ENCODE measurements around the gene ARSB.
"Not testable (repeated sequence)": the region's sequence is repeated elsewhere in the genome, so short reads cannot be mapped to it uniquely, and the experiment has no call there.

Gene ARSB

DNA sequence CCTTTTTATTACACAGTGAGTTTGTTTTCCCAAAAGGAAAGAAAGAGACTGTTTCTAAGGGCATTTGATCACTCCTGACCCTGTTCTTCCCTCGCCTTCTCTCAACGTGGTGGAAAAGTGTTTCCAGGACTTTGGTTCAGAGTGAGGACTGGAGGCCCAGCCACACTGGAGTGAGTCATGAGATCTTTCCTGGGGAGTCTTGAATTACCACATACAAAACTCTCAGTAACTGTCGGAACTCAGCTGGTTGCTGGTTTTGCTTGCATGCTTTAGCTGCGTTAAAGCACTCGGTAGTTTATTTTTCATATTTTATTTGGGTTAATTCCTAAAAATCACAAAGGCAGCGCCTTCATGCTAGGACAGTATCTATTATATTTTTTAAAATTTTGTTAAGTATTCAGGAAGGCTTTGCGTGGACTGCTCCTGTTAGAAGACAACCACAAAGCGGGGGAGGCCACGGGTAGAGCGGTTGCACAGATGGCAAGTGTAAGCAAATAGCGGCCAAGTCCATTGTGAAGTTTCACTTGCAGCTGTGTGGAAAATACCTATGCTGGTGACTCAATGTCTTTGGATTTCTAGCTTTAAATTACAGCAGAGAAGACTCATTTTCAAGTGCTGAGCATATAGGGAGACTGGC lies 77.7 kb downstream of the ARSB start:
- H3K4me3 ChIP-seq (ENCODE audit: low read depth, low read length): no peak overlapping the region

DNA sequence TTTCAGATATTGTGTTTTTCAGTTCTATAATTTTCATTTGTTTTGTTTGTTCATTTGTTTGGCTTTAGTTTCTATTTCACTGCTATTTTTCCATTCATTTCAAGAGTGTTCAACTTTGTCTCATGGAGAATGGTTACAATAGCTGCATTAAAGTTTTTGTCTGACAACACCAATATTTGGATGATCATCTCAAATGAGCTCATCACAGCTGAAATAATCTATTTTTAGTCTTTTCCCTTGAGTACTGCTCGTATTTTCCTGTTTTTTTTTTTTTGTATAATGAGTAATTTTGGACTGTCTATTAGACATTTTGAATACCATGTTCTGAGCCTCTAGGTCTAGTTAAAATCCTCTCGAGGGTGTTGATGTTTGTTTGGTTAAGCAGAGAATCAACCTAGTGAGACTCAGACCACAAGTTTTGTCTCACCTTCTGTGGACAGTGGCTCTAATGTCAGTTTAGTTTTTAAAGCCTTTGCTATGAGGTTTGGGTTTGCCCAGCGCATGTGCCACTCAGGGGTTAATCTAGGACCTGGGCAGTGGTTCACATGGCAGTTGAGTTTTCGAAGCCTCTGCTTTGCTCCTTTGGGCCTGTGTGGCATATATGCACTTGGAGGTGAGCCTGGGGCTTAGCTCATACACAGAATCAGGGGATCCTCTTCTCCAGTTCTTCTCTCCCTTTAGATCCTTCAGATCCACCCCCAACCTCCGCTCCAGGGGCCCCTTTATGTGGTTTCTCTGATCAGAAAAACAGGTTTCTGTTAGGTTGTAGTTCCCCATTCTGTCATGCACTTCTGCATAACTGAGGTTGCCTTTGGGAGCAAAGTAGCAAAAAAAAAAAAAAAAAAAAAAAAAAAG lies 79.8 kb downstream of the ARSB start:
- H3K4me3 ChIP-seq (ENCODE audit: low read depth, low read length): no peak overlapping the region

DNA sequence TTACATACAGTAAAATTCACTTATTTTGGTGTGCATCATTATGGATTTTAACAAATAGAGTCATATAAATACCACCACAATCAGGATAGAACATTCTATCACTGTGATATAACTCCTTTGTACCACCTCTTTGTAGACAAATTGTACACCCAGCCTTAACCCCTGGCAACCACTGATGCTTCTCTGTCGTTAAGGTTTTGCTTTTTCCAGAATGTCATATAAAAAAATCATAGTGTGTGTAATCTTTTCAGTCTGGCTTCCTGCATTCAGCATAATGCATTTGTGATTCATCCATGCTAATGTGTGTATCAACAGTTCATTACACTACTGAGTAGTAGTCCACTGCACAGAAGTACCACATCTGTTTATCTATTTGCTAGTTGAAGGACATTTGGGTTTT lies 81.2 kb downstream of the ARSB start:
- H3K4me3 ChIP-seq (ENCODE audit: low read depth, low read length): no peak overlapping the region

DNA sequence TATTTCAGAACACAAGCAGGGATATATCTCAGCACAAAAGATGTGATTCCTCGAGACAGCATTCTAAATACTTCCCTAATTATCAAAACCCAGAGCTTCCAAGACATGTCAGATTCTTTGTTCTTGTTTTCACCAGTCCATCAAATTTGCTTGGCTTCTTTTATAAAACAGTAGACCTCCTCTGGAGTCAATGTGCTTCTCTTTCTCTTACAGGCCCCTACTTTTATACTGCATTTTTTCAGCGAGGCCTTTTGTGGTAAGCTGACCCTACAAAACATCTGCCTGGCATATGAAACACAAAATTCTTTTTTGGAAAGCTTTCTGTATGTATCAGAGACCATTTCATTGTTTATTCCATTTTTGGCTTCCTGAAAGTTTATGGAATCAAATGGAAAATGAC lies 81.8 kb downstream of the ARSB start:
- H3K4me3 ChIP-seq (ENCODE audit: low read depth, low read length): no peak overlapping the region

DNA sequence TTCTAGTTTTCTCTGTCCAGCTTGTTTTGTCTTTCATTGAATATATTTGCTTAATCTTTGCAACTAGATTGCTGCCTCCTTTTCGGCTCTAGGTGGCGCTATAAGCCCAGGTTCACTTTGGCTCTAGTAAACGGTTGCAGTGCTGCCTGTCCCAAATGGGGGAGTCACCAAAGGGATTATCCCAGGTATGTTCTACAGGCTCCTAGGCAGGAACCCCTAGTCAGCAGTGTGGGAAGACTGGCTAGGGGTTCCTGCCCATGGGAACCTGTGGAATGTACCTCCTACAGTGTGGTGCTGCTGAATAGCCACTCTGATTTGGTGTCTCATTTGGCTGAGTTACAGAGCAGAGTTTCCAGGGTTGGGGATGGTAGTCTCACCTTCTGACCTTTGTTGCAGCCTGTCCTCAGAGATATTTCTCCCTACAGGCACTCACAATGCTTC lies 85.2 kb downstream of the ARSB start:
- H3K4me3 ChIP-seq (ENCODE audit: low read depth, low read length): no peak overlapping the region

DNA sequence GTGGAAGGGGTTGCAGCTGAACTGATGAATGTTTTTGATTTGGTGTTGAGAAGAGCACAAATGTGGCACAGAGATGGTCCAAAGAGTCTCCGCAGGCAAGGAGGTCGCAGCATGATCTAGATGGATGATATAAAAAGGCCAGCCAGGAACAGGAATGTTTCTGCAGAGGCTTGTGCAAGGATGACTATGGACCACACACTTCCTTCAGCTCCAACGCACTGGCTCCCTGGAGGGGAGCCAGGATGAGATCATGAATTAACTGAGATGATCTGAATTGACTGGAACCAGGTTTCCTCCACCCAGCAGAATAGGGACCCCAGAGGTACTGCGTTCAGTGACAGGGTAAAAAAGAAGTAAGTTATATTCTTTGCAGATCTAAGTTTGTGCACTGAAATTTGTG lies 89.0 kb downstream of the ARSB start:
- H3K4me3 ChIP-seq (ENCODE audit: low read depth, low read length): no peak overlapping the region

DNA sequence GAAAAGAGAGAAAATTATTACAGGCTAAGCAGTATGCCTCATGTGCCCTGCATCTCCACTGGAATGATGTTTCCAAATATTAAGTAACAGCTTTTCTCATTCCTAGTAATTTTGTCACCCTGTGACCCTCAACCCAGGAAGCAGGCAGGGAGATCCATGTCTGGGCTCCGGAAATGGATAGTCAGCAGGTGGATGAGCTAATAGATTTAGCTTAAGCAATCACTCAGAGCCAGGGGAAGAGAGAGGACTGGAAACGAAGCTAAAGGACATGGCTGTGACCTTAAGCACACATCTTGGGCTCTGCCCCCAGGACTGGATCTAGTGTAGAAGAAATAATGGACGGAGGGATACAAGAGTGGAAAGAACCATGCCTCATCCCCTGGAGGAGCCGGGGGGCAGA lies 89.5 kb downstream of the ARSB start:
- no peak overlapping the region for H3K4me3 ChIP-seq (ENCODE audit: low read depth, low read length)

DNA sequence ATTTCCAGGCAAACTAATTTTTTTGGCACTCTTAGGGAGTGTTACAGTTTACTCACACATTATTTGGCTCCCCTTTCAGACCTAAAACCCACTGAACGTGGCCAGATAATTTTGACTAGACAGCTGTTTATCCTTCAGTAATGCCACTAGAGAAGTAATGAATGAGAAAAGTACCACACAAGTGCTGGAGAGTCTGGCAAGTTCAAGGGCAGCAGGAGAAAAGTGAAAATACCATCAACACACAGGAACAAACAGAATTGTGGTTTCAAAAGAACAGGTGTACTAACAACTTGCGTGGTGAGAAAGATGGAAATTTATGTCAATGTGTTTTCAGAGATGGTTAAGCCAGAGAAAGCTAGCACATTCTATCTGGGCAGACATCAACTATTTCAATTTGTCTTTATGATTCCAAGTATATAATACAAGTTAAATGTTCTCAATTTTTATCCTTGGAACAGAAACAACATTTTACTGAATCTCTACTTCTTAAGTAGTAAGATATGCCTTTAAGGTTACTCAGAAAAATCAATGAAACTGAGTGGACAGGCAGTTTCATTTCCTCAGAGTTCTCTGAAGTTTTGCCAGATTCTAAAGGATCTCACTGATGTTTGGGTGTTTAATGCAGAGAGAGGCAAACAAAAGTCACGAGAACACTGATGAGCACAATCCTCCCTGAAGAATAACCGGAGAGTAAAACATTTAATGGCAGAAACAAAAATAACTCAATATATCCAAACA lies 91.0 kb downstream of the ARSB start:
- no peak overlapping the region for H3K4me3 ChIP-seq (ENCODE audit: low read depth, low read length)

DNA sequence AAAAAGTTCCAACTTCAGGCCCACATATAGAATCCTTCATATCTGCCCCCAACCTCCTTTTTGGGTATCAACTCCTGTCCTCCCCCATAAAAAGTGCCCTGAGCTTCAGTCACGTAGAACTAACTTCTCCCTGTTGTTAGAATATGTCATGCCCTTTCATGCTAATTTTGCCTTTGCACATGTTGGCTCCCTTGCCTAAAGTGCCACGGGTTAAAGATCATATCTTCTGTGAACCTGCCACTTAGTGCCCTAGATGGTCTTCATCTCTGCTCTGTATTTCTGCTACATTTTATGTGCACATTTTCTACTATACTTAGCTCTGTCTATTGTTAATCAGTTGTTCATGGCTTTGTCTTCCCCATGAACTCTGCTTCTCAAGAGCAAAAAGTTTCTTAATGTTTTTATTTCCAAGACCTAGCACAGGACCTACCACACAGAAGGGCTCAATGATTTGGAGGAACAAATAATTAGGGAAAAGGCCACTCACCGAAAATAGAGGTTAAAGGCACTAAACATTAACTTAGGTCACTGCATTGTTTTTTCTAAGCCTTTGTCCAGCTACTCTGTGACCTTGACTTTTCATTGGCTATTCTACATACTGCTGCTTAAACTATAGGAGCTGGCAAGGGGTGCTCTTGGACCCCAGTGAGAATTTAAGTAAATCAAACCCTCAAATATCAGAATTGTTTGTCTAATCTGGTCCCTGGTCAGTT lies 94.3 kb downstream of the ARSB start:
- no peak overlapping the region for H3K4me3 ChIP-seq (ENCODE audit: low read depth, low read length)

DNA sequence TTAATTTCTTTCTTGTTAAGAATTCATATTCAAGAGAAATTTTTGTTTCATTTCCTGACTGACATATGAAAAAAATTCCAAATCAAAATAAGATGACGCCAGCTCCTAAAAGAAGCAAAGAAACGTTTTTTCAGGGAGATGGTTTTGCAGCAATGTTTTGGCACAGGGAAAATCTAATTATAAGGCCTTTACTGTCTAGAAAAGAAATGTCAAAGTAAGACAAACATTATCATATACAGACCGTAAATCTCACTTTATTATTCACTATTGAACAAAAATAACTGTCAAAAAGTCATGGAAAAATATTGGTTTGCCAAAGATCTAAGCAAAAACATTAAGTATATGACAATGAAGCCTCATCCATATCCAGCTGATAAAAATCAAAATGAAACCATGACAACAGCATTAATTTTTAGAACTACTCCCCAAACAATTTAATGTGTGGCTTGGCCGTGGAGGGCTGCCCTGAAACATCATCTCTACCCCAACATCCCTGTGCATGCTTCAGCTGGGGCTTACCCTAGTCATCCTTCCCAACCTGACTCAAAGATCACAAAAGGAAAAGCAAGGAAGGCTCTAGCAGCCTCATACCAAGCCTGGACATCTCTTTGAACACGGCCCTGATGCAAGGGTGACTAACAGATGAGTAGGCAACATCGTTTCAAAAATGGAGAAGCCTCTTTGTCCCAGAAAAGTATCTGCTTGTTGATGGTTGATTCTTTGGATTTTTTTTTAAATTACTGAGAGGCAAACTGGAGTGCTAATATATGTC lies 95.6 kb downstream of the ARSB start:
- no peak overlapping the region for H3K4me3 ChIP-seq (ENCODE audit: low read depth, low read length)

DNA sequence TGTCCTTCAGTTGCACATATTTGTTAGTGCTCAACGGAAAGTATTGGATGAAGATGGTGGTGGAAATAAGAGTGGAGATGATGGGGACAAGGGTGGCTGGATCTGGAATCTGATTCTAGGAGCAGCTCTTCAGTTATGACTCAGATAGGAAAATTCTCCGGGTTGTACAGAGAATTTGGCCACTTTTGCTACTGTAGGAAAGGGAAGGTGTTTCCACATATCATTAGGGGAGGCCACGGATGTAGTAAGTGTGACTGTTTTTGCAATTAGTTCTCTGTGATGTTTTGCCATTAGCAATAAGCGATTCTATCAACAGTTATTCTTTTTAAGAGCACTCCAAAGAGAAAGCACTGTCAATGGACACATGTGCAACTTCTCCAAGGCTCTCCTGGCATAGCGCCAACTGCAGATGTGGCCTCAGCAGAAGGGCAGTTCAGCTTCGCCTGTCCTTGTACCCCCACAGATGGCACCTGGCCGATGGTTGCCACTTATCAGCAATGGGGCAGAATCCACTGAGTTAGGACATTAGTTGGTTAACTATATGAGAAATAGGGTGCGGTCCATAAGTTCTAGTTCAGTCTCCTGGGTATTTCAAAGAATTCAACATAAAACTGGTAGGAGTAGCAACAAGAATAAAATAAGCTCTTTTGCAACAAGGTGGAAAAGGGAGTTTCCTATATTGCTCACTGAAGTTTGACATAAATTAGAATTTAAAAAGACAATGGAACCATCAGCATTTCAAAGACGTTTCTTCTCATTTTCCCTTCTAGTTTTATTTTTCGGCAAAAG lies 96.3 kb downstream of the ARSB start:
- H3K4me3 ChIP-seq (ENCODE audit: low read depth, low read length): no peak overlapping the region

DNA sequence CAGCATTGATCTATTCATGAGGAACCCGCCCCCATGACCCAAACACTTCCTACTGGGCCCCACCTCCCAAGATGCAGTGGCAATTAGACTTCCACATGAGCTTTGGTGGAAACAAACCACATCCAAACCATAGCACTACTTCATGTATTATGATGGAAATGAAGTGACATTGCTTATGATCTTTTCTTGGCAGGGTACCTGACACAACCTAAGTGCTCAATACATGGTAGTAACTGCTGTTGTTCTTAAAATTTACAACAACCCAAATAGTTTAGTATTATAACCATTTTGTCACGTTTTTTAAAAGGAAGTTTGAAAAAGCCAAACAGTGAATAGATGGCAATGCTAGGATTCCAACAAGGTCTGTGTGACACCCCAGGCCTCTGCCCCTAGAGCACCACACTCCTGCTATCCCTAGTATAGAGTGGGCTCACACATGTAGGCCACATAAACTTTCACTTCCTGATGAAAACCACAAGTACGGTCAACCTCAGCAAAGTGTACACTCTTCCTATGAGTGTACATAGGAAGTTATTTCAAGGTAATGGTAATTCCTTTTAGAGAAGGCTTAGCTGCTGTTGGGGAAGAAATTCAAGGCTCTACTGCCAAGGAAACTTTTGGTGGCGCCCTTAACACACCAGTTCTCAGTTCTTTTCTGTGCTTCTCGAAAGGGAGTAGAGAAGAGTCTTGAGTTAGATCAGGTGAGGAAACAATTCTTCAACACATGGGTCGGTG lies 97.6 kb downstream of the ARSB start:
- H3K4me3 ChIP-seq (ENCODE audit: low read depth, low read length): no peak overlapping the region

DNA sequence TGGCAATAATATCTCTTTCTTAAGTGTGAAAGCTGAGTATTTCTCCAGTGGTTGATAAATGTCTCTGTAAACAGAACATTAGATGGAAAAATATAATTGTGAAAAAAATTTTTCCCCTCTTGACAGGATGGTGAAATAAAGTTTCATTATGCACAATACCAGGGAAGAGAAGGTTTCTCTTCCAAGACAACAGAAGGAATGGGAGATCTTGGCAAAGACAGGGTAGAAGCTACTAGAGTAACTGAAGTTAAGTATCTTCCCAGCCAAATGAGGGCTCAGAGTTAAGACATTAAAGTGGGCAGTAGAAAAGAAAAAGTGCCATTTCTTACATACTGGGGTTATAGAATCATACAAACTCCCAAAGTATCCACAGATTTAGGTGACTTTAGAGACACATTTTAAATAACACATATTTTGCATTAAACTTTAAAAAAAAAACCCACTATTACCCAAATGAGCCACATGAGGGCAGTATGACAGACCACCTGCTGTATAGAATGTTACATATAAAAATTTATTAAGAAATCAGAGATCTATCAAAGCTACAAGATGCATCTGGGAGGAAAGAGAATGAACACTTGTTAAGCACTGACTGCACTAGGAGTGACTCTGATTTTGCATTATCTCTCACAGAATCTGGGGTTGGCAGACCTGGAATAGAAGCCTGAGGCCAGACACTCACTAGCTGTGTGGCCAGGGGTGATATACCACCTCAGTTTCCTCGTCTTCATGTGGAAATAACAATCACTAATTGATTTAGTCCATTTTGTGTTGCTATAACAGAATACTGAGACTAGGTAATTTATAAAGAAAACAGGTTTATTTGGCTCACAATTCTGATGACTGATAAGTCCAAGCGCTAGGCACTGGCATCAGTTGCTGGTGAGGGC lies 98.5 kb downstream of the ARSB start:
- no peak overlapping the region for H3K4me3 ChIP-seq (ENCODE audit: low read depth, low read length)

DNA sequence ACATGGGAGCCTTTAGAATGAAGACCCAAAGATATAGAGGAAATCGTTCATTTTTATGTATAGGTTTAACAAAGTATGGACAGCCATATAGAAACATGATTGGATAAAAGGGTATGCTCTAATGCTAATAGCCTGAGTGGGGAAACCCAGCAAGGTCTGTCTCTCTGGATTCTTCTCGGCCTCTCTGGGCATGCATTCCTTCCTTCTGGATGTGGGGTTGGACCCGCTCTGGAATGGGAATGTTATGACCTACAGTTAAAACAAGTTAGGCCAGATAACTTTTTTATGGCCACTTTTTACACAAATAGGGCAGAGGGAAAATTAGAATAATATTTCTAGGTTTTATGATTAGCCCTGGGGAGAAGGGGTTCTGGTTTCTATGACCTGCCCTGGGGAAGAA lies 103.2 kb downstream of the ARSB start:
- H3K4me3 ChIP-seq (ENCODE audit: low read depth, low read length): no peak overlapping the region

DNA sequence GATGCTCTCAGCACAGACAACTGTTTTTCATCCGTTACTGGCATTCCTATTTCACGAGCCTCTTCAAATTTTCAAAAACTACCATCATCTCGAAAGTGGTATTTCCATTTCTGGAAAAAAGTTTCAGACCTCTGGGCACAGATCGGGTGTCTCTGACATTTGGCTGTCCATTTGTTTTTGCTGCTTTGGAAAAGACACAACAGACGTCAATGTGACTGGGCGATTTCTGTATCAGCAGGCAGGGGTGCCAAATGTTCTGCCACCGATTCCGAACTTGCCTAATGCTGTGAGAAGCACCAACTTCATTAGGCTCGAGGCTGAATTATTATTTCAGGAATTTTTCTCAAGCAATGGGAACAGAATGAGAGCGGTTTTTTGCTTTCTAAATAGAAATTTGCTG lies 105.6 kb downstream of the ARSB start:
- H3K4me3 ChIP-seq (ENCODE audit: low read depth, low read length): no peak overlapping the region

DNA sequence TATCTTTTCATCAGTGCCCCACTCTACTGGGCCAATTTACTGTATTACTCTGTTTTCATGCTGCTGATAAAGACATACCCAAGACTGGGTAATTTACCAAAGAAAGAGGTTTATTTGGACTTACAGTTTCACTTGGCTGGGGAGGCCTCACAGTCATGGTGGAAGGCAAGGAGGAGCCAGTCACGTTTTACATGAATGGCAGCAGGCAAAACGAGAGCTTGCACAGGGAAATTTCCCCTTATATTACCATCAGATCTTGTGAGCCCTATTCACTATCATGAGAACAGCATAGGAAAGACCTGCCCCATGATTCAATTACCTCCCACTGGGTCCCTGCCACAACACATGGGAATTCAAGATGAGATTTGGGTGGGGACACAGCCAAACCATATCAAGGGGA lies 119.0 kb downstream of the ARSB start:
- H3K4me3 ChIP-seq (ENCODE audit: low read depth, low read length): not testable (repeated sequence)

DNA sequence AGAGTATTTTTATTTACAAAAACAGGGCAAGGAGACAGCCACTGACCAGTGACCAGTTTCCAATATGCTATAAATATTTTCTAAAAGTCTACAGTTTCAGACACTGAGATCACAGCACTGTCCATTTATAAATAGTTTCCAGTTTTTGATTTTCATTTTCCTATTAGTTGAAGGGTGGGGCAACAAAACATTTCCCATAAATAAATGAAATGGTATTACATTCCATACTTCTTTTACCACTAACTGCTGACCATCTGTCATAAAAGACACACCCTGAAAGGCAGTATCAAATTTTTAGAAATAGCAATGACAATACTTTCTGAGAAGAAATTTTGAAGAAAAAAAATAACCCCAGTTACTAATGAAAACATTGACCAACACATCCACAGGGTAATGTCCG lies 126.7 kb downstream of the ARSB start:
- H3K4me3 ChIP-seq (ENCODE audit: low read depth, low read length): no peak overlapping the region

DNA sequence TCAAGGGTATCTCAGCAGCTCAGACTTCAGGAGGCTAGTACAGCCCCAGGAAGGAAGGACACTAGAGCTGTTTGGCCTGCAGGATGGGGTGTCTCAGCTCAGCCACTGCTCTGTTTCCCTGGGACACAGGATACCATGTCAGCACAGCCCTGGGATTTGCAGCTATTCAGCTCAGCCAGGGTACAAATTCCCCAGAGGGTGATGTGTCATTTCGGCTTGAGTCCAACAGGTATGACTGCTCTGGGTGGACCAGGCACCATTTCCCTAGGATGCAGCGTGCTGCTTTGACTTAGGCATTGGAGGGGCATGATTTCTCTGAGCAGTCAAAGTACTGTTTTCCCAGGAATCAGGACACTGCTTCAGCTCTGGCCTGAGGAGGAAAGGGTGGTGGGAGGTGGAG lies 130.1 kb downstream of the ARSB start:
- H3K4me3 ChIP-seq (ENCODE audit: low read depth, low read length): no peak overlapping the region

Measured in iPS-11a (cell line).